ENCODE results near the gene COMTD1. TPM values are rescaled to one million over a fixed set of nuclear protein-coding genes. Genes with fewer than 3 reads are reported as not detected.

COMTD1 gene
- total and polyA plus RNA-seq, 10 donors: 14.2 to 57.4 (median 20.4) TPM

DNA sequence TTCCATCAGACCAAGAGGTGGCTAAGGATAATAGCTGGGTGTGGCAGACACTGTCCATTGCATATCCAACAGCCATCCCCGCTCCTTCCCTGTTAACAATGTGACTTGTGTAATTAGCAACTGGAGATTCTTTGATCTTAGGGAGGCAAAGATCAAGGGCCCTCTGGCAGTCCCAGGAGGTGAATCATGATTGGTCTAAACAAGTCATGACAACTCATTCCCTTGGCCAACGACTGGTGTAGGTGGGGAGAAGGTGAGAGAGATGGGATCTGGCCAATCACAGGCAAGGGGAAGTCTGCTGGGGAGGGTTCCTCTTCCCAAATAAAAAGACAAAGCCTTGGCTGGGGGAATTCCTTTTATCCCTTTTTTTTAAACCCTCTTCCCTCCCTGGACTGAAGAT lies 46.2 kb upstream of the COMTD1 start:
- Histone ChIP-seq H3K36me3 (no peaks in the 10 kb centered on the region), H3K4me1 (peaks cover 0 to 24% (median 12%) of the 10 kb centered on the region in 6 donors), H3K27me3 (replicated peaks in 1 of 7) (peaks cover 0 to 11% (median 0%) of the 10 kb centered on the region in 7 donors), H3K9me3 (no peaks in the 10 kb centered on the region), H3K27ac (no peak overlapping the region), H3K4me3 (no peak overlapping the region)
- intact Hi-C loops (cut with DNase I; ENCODE audit: low total_unique reads): no loop called here
- 55 to 79% (median 77%) methylated on average over 2 of the region's 2 CpGs for WGBS, 5 donors
- no peak for TF ChIP-seq POLR2A (IDR thresholded peaks at IDR 0.05)
- DNase-seq: no peak

- peaks cover 0 to 22% (median 0%) of the 10 kb centered on the region in 7 donors for H3K27me3 ChIP-seq (replicated peaks in 1 of 7)
- H3K4me1 ChIP-seq: peaks cover 0 to 34% (median 12%) of the 10 kb centered on the region in 6 donors
- H3K4me3 ChIP-seq: no peak overlapping the region
- no peaks in the 10 kb centered on the region for H3K36me3 ChIP-seq
- 66 to 86% (median 79%) methylated on average over 2 of the region's 2 CpGs for WGBS, 5 donors
- no peak overlapping the region for H3K27ac ChIP-seq
- TF ChIP-seq POLR2AphosphoS5 (IDR thresholded peaks at IDR 0.05) (no peak), POLR2A (IDR thresholded peaks at IDR 0.05) (no peak), CTCF (IDR thresholded peaks at IDR 0.05 in 8 of 11, conservative IDR thresholded peaks at IDR 0.05 in 3 of 11) (no peak)
- intact Hi-C loops (cut with DNase I; ENCODE audit: low total_unique reads): no loop called here
- H3K9me3 ChIP-seq: no peaks in the 10 kb centered on the region
- no peak for DNase-seq
Observed at GRCh38 chr10:75280236-75280635, 44.5 kb upstream of the COMTD1 start.

DNA sequence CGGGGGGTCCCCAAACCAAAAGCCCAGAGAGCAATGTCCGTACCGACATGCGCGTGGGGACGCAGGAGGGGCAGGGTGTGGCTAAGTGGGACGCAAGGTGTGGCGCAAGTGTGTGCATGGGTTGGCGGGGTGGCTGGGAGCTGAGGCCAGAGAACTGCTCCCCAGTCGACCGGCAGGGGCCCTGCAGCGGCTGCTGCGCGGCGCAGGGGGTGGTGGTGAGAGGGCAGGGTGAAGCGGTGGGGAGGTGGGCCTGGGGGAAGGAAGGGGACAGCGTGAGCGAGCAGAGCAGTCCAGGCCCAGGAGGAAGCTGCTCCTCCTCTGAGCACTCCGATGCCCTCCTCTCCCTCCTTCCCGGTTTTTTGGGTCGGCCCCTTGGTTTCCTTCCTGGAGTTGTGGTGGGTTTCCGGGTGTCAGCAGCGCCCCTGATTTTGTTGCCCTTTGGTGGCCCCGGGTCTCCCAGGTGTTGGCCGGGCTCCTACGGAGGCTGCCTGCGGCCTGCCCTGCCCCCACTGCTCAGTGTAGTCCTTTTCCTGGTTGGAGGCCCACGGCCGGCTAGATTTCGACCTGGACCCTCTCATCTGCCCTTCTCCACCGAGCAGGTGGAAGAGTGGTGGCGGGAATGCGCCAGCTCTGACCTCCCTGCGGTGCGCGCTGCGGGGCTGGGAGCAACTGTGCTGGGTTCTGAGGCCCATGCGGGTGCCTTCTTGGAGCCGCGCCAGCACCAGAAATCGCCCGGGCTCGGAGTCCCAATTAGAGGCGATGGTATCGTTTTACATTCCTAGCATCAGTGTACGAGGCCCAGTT lies 40.5 kb upstream of the COMTD1 start:
- intact Hi-C loops (cut with DNase I; ENCODE audit: low total_unique reads): no loop called here
- WGBS, 5 donors: 56 to 67% (median 57%) methylated on average over 39 to 46 of the region's 46 CpGs
- H3K36me3 ChIP-seq: no peaks in the 10 kb centered on the region
- H3K9me3 ChIP-seq: no peaks in the 10 kb centered on the region
- H3K27me3 ChIP-seq (replicated peaks in 1 of 7): peaks cover 0 to 16% (median 0%) of the 10 kb centered on the region in 7 donors
- peaks cover 0 to 13% (median 0%) of the 10 kb centered on the region in 6 donors for H3K4me1 ChIP-seq
- TF ChIP-seq POLR2AphosphoS5 (IDR thresholded peaks at IDR 0.05) (no peak), CTCF (IDR thresholded peaks at IDR 0.05 in 8 of 11, conservative IDR thresholded peaks at IDR 0.05 in 3 of 11) (no peak), POLR2A (IDR thresholded peaks at IDR 0.05) (no peak)
- peak overlapping the region in 2 of 8 donors; percentile 3 to 4 for H3K4me3 ChIP-seq
- DNase-seq: no peak
- peak overlapping the region in 7 of 8 donors; percentile 17 to 61 (median 27) for H3K27ac ChIP-seq

GRCh38 chr10:75272896-75273295 lies 37.1 kb upstream of the COMTD1 start:
- Histone ChIP-seq H3K4me1 (peaks cover 0 to 13% (median 0%) of the 10 kb centered on the region in 6 donors), H3K27me3 (replicated peaks in 1 of 7) (peaks cover 0 to 16% (median 0%) of the 10 kb centered on the region in 7 donors), H3K4me3 (no peak overlapping the region), H3K36me3 (no peaks in the 10 kb centered on the region), H3K9me3 (no peaks in the 10 kb centered on the region), H3K27ac (peak overlapping the region in 3 of 8 donors; percentile 2 to 40 (median 35))
- 48 to 71% (median 67%) methylated on average over 7 of the region's 7 CpGs for WGBS, 5 donors
- TF ChIP-seq POLR2A (IDR thresholded peaks at IDR 0.05) (no peak), CTCF (IDR thresholded peaks at IDR 0.05 in 8 of 11, conservative IDR thresholded peaks at IDR 0.05 in 3 of 11) (no peak), POLR2AphosphoS5 (IDR thresholded peaks at IDR 0.05) (peak in 2 of 3 donors; percentile 20 to 29)
- no peak for DNase-seq
- intact Hi-C loops (cut with DNase I; ENCODE audit: low total_unique reads): no loop called here

All from spleen (tissue), 11 donors.